Loucy (cell line): ENCODE measurements around the gene CALN1.

Experiments
- CTCF ChIP-seq: fragments of 200-600 bp; sonication (generic); conservative IDR thresholded peaks from 2 replicates; pipeline ENCODE4 v1.5.1; 2014; ENCODE audit warnings: mild to moderate bottlenecking, antibody characterized with exemption, low read length
- EZH2phosphoT487 ChIP-seq: fragments of 200-600 bp; IDR thresholded peaks from 2 replicates; pipeline ENCODE4 v1.6.1; 2018; ENCODE audit warnings: antibody characterized with exemption, mild to moderate bottlenecking, moderate library complexity, borderline replicate concordance

GRCh38 chr7:71804256-71804655 lies 607.9 kb downstream of the CALN1 start:
- TF ChIP-seq EZH2phosphoT487 = no peak
- TF ChIP-seq CTCF = no peak
